ENCODE results near the gene FRMD1.

DNA sequence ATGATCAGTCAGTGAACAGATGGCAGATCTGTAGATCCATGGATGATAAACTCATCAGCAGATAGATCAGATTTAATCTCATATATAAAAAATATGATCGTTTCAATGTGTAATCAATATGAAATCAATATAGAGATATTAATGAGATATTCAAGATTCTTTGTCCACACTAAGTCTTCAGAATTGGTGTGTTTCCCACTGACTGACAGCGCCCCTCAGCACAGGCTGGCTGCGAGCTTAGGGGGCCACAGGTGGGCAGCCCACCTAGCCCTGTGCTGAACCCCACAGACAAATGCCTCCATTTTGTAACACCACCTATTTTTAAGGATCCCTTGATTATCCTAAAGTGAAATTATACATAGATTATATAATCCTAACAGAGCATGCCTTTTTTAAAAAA lies 32.3 kb downstream of the FRMD1 start:
- TF ChIP-seq POLR2A (IDR thresholded peaks at IDR 0.05) (no peak), CTCF (IDR thresholded peaks at IDR 0.05) (no peak)

Data from right lobe of liver (tissue), 4 donors.